ENCODE data around the gene NUP210.

The NUP210 gene

GRCh38 chr3:13353506-13353905 lies 66.6 kb downstream of the NUP210 start:
- in situ Hi-C loops (cut with MboI; ENCODE audit: low sequenced_read_pairs) = no loop called here

- in situ Hi-C loops (cut with MboI; ENCODE audit: low sequenced_read_pairs) = no loop called here
Observed at GRCh38 chr3:13352621-13353131, 67.4 kb downstream of the NUP210 start.

- in situ Hi-C loops (cut with MboI; ENCODE audit: low sequenced_read_pairs) = no loop called here
Observed at GRCh38 chr3:13349823-13350222, 70.3 kb downstream of the NUP210 start.

- in situ Hi-C loops (cut with MboI; ENCODE audit: low sequenced_read_pairs) = no loop called here
Observed at GRCh38 chr3:13348661-13349396, 71.3 kb downstream of the NUP210 start.

- in situ Hi-C loops (cut with MboI; ENCODE audit: low sequenced_read_pairs) = no loop called here
Observed at GRCh38 chr3:13348100-13348499, 72.0 kb downstream of the NUP210 start.

GRCh38 chr3:13347390-13347950 lies 72.7 kb downstream of the NUP210 start:
- in situ Hi-C loops (cut with MboI; ENCODE audit: low sequenced_read_pairs) = no loop called here

- in situ Hi-C loops (cut with MboI; ENCODE audit: low sequenced_read_pairs) = no loop called here
Observed at GRCh38 chr3:13346481-13347389, 73.4 kb downstream of the NUP210 start.

- in situ Hi-C loops (cut with MboI; ENCODE audit: low sequenced_read_pairs) = no loop called here
Observed at GRCh38 chr3:13345772-13346171, 74.3 kb downstream of the NUP210 start.

- in situ Hi-C loops (cut with MboI; ENCODE audit: low sequenced_read_pairs) = no loop called here
Observed at GRCh38 chr3:13345284-13345683, 74.8 kb downstream of the NUP210 start.

- in situ Hi-C loops (cut with MboI; ENCODE audit: low sequenced_read_pairs) = no loop called here
Observed at GRCh38 chr3:13344663-13345062, 75.5 kb downstream of the NUP210 start.

- in situ Hi-C loops (cut with MboI; ENCODE audit: low sequenced_read_pairs) = no loop called here
Observed at GRCh38 chr3:13343601-13344000, 76.5 kb downstream of the NUP210 start.

GRCh38 chr3:13341229-13341905 lies 78.8 kb downstream of the NUP210 start:
- in situ Hi-C loops (cut with MboI; ENCODE audit: low sequenced_read_pairs) = no loop called here

- in situ Hi-C loops (cut with MboI; ENCODE audit: low sequenced_read_pairs) = no loop called here
Observed at GRCh38 chr3:13339833-13340232, 80.3 kb downstream of the NUP210 start.

- in situ Hi-C loops (cut with MboI; ENCODE audit: low sequenced_read_pairs) = no loop called here
Observed at GRCh38 chr3:13338996-13339395, 81.1 kb downstream of the NUP210 start.

GRCh38 chr3:13338231-13338630 lies 81.9 kb downstream of the NUP210 start:
- in situ Hi-C loops (cut with MboI; ENCODE audit: low sequenced_read_pairs) = no loop called here

GRCh38 chr3:13336592-13336991 lies 83.5 kb downstream of the NUP210 start:
- in situ Hi-C loops (cut with MboI; ENCODE audit: low sequenced_read_pairs) = no loop called here

- in situ Hi-C loops (cut with MboI; ENCODE audit: low sequenced_read_pairs) = no loop called here
Observed at GRCh38 chr3:13335503-13335902, 84.6 kb downstream of the NUP210 start.

GRCh38 chr3:13335059-13335458 lies 85.1 kb downstream of the NUP210 start:
- in situ Hi-C loops (cut with MboI; ENCODE audit: low sequenced_read_pairs) = no loop called here

- in situ Hi-C loops (cut with MboI; ENCODE audit: low sequenced_read_pairs) = no loop called here
Observed at GRCh38 chr3:13333236-13333897, 86.8 kb downstream of the NUP210 start.

GRCh38 chr3:13332740-13333139 lies 87.4 kb downstream of the NUP210 start:
- in situ Hi-C loops (cut with MboI; ENCODE audit: low sequenced_read_pairs) = no loop called here

Measured in hTERT RPE-1 (cell line).